GM21737 (cell line): ENCODE measurements around the gene ATL1.
"Not testable (repeated sequence)": the region's sequence is repeated elsewhere in the genome, so short reads cannot be mapped to it uniquely, and the experiment has no call there.

Experiments used
- ATAC-seq: cut with Tn5 transposase; IDR thresholded peaks from one replicate; pipeline ENCODE4 v1.9.1; 2021; ENCODE audit warnings: mild to moderate bottlenecking, moderate library complexity; ENCODE audit not compliant: unreplicated experiment

ATL1 gene

DNA sequence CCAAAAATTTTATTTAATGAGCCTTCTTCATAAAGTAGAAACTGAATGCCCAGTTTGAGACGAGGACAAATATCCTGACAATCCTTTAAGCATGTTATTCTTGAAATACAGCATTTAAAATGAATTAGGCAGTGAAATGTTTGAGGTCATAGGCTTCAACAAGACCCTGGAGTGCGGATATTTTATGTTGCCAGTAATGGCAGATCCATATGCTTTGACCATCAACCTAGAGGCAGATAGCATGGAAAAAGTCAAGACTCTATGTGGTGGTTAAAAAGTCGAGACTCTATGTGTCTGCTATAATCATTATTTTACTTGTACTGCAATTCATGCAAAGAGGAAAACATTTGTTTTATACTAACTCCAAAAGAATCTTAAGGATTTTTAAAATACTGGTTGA is 25.5 kb upstream of the ATL1 start:
- ATAC-seq, result no peak

DNA sequence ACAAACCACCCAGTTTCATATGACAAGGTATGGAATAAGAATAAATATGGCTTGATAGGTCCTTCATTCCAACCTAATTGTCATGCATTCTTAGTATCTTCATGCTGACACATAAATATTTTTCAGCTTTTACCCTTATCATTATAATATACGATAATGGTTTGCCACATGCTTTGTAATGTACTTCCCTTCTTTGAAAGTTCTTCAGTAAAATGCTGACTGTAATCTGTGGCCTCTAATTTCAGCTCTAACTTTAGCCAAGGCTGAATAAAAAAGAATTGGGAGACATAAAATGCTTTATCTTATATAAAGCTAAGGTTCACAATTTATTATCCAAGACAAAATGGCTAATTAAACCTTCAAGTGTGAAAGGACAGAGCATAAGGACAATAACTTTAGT is 24.9 kb upstream of the ATL1 start:
- ATAC-seq, result no peak

DNA sequence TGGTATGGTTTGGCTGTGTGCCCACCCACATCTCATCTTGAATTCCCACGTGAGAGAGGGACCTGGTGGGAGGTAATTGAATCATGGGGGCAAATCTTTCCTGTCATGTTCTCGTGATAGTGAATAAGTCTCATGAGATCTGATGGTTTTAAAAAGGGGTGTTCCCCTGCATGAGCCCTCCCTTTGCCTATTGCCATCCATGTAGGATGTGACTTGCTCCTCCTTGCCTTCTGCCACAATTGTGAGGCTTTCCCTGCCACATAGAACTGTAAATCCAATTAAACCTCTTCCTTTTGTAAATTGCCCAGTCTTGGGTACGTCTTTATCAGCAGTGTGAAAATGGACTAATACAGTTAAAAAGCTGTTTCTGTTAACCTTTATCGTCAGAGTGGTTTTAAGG is 21.9 kb upstream of the ATL1 start:
- not testable (repeated sequence) for ATAC-seq

DNA sequence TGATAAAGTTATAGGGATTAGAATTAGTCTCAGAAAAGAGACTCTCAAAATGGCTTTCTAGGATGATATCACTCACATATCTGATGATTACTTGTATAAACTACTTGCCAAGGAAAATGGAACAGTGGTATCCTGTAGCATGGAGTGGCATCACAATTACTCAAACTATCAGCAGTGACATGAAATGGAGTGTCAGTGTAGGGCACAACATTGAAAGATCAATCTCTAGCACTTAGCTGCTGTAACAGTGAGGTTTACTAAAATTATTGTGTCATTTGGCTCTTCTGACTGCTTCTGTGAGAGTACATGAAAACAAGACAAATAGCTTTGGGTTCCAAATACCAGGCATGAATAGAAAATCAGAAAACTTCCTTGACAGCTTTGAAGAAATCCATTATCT is 20.9 kb upstream of the ATL1 start:
- ATAC-seq, result no peak

DNA sequence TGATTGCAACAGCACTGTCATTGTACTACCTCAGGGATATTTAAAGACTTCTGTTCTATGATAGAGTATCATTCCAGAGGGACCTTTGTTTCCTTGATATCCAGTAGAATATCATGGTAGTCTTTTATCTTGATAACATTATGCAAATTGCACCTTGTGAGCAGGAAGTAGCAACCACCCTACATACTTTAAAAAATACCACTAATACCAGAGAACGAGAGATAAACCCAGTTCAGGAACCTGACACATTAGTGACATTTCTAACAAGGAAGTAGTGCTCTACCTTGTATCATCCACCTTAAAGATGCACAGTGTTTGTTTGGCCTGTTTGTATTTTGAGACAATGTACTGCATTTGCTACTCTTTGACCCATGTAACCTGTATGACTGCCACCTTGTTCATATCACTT is 18.8 kb upstream of the ATL1 start:
- ATAC-seq, result no peak

DNA sequence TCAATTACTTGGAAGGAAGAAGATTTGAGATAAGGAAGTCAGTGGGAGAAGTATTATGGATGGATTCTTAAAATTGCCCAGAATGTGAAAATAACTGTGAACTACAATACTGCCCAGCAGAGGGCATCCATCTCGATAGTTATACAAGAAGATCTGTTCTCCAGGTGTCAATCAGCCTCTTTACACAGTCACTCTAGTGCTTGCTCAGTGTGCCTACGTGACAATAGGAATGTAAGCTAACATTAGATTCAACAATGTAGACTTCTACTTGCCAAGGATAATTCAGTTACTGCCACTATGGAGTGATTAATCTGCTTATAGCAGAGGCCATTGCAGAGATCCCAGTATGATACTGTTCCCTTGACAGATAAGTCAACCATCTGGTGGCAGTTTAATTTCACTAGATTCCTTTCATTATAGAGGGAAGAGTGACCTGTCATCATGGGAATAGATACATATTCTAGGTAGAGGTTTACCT is 17.0 kb upstream of the ATL1 start:
- ATAC-seq, result no peak

DNA sequence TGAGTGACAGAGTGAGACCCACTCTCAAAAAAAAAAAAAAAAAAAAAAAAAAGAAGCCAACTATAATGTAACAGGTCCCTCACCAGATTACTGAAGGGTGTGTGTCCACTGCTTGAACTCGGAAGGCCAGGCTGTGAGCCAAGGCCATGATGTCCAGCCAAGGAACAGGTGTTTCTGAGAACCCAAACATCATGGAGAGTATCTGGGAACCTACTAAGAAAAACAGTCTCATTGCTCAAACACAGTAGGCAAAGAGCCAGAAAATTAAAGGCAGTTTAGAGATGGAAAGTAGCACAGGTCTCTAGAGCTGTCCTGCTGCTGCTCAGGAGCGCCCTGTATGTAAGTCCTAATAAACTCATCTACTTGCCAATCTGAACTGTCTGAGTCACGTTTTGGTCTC is 15.0 kb upstream of the ATL1 start:
- ATAC-seq, result no peak

DNA sequence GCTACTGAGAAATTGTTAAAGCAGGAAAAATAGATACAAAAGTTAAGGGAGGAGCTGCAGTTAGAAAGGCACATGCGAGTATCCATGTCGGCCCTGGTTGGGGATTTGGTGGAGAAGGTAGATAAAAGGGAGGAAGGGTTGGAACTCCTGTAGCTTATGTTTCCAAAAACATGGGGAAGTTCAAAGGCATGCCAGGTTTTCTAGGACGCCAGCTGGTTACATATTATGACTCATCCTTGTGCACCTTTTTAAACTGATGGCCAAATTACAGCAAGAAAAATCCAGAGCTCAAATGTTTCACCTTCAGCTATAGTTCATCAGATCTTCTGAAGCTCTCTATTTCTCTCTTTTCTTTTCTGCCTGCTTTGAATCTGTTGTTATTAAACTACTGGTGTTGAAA is 14.3 kb upstream of the ATL1 start:
- no peak for ATAC-seq

DNA sequence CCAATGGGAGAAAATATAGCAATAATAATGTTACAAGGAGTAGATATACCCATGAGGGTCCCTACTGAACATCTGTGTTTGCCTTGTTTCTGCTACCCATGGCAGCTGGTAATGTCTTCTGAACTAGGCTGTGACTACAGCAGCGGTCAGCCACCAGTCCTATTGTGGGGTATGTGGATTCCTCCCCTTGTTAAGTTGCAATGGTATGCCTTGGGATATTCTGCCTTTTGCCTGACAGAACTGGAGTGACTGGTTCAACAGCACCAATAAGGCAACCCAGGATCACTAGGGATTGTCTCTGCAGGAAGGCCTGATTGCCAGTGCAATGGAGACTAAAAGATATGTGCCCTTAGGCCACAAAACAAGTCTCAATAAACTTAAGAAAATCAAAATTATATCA is 9.7 kb upstream of the ATL1 start:
- no peak for ATAC-seq

DNA sequence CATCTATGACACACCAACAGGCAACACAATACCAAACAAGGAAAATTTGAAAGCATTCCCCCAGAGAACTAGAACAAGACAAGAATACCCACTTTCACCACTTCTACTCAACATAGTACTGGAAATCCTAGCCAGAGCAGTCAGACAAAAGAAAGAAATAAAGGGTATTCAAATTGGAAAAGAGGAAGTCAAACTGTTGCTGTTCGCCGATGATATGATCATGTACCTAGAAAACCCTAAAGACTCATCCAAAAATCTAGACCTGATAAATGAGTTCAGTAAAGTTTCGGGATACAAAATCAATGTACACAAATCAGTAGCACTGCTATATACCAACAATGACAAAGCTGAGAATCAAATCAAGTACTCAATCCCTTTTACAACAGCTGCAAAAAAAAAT is 8.1 kb upstream of the ATL1 start:
- no peak for ATAC-seq

DNA sequence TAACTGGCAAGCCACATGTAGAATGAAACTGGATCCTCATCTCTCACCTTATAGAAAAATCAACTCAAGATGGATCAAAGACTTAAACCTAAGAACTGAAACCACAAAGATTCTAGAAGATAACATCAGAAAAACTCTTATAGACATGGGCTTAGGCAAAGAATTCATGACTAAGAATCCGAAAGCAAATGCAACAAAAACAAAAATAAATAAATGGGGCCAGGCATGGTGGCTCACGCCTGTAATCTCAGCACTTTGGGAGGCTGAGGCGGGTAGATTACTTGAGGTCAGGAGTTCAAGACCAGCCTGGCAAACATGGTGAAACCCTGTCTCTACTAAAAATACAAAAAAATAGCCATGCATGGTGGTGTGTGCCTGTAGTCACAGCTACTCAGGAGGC is 7.1 kb upstream of the ATL1 start:
- not testable (repeated sequence) for ATAC-seq

DNA sequence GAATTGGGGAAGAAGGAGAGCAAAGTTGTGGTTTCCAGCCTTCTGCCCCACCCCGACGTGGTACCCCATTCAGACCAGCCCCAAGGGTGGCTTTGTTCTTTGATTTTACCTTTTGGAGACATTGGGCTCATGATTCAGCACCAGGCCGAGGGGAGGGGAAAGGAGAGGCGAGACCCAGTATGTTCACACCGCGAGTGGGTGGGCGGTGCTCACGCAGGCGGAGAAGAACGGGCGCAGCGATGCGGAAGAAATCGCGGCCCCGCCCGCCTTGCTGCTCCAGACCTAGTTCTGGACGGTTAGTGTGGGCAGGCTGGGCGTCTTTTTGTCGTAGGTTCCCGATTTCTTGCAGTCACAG is 963 bp downstream of the ATL1 start:
- ATAC-seq, result no peak

DNA sequence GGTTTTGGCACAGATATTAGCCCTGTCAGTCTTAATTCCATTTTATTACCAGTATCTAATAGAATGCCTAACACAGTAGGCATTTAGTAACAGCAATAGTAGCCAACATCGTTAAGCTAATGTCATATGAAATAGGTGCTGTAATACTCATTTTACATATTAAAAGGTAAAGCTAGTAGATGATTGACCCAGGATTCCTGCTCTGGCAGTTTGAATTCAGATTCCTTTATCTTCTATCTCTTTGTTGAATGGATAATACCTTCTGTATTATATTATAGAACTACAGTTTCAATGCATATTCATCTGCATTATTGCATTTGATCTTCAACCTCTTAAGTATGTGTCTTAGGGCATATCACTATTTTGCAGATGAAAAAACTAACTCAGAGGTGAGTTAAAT is 2.9 kb downstream of the ATL1 start:
- ATAC-seq, result no peak

DNA sequence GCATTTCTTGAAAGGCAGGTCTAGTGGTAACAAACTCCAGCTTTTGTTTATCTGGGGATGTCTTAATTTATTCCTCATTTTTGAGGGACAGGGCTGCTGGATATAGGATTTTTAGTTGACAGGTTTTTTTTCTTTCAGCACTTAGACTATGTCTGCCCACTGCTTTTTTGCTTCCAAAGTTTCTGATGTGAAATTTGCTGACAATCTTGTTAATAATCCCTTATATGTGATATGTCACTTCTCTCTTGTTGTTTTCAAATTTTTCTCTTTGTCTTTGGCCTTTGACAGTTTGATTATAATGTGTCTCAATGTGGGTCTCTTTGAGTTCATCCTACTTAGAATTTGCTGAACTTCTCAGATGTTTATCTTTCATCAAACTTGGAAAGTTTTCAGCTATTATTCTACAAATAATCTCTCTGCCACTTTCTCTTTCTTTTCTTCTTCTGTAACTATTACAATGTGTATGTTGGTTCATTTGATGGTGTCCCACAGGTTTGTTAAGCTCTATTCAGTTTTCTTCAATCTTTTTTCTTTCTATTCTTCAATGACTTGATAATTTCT is 9.8 kb downstream of the ATL1 start:
- no peak for ATAC-seq

DNA sequence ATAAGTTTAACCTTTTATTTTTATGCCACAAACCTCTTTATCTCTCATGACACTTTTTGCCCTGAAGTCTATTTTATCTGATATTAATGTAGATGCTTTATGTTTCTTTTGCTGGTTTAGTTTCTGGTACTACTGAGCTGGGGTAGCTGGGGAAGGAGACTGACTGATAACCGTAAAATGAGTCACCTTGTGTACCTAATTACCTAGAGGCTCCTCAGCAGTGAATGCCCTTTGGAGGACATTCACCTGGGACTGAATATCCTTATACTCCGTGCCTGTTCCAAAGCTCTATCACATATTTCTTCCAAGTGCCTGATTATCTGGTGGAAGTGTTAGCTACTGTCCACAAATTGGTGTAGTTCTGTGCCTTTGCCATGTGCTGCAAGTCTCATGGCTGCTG is 13.9 kb downstream of the ATL1 start:
- no peak for ATAC-seq

DNA sequence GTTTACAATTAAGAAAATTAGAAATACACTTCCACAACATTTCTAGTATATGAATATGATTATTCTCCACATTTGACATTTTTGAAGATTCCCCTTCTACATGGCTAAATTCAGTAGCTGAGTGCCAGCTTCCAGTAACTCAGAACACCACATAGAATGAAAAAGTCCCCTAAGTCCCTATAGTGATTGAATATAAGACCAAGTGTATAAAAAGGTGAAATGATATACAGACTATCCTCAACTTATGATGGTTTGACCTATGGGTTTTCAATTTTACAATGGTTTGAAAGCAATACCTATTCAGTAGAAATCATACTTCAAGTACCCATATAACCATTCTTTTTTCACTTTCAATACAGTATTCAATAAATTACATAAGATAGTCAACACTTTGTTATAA is 15.8 kb downstream of the ATL1 start:
- no peak for ATAC-seq

DNA sequence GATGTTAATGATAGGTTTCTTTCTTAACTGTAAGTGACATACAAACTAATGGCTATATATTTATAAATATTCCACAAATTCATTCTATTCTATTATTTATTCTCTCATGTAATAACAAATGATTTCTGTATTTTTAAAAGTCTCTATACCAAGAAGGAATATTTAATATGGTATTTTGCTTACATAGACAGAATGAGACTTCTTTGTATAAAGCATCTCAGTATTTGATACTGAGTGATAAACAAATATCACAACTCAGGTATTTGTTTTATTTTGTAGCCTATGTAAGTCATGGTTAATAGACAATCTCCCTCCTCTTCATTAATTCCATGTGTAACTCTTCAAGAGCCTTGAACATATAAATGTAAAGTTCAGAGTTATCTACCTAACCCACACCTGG is 18.0 kb downstream of the ATL1 start:
- ATAC-seq, result no peak

DNA sequence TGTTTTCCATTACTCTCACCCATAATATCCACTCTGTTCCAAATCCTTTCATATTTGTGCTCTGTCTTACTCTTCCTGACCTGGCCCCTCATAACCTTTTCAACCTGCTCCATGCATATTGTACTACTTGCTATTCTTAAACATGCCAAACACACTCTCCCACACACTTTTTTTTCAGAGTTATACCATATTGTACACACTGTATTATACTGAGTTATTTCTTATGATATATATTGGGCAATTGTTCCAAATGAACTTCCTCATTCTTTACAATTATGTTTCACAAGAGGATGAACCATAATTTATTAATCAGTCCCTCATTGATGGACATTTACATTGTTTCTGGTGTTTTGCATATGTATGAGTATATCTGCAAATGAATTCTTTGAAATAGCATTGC is 18.5 kb downstream of the ATL1 start:
- no peak for ATAC-seq

DNA sequence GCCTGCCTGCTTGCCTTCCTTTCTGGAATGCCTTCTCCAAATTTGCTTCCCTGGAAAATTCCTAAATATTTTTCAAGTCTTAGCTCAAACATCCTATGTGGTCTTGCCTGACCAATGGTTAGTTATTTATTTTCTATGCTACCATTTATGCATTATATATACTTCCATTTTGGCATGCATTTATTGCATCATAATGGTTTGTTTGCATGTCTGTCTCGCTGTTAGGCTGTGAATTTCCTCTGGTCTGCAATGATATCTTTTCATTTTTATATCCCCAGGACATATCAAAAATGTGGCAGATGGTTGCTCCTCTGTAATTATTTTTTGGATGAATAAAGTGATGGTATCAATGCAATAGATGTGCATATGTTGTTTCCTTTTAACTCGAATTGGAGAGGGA is 30.5 kb downstream of the ATL1 start:
- ATAC-seq, result no peak

DNA sequence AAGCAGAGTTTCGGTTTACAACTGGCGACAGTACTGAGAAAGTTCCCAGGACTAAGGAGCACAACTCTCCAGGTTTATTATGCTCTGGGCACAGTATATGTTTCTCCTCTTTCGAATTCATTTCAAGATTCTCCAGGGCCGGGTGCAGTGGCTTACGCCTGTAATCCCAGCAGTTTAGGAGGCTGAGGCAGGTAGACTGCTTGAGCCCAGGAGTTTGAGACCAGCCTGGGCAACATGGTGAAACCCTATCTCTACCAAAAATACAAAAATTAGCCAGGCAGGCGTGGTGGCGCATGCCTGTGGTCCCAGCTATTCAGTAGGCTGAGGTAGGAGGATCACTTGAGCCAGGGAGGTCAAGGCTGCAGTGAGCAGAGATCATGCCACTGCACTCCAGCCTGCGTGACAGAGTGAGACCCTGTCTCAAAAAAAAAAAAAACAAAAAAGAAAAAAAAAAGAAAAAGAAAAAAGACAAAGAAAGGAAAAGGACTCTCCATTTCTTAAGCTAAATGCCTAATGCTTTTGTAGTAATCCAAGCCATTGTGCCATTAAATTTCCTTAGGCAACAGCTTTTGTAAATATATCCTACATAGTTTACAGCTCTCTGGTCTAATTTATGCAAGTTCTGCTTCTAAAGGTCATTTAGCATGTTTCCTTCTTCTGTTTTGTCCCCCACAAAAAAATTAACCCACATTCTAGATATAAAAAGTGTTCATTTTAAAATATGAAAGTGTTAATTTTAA is 34.8 kb downstream of the ATL1 start:
- ATAC-seq, result no peak

DNA sequence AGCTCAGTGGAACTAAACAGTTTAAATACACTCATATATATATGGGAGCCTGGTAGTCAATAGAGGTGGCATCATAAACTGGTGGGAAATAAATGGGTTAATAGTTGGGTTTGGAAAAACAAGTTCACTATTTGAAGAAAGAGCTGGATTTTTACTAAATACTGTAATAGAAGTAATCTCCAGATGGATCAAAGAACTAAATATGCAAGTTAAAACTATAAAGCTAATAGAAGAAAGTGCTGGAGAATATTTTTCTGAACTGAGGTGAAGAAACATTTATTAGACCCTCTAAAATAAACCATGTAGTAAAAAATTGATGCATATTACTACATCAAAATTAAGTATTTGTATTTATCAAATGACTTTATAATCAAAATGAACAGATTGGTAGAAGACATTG is 38.8 kb downstream of the ATL1 start:
- no peak for ATAC-seq

DNA sequence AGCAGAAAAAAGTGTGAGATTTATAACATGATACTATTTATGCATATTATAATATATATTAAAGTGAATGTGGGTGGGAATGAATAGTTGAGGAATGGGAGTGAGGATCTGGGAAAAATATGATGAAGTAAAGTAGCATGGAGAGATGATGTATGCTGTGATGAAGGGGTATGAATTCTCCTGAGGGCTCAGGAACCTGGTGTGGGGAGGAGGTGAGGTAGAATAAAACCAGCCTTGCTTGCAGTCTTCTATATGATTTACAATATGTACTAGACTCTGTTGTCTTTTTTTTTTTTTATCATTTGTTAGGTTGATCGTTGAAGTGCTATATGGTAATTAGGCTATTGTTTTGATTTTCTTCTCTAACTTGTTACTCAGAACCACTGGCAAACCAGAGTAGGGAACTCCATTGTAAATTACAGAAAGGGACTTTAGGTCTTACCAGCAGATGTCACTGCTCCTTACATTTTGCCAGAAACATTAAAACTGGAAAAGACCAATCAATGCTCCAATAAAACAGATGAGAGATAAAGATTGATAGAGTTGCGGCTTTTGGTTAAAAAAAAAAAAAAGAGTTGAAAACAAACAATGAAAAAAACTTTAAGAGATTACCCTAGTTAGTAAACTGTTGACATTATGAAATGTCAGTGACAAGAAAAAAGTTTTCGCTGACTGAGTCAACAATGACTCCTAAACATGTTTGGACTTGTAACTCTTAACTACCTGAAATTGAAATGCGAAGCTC is 39.9 kb downstream of the ATL1 start:
- no peak for ATAC-seq
